Stimulated activated CD8-positive, alpha-beta memory T cell treated with anti-CD3 and anti-CD28 coated beads, Interleukin-4, amount 100 ng/mL, for 1 hour (primary cell): Measurements from ENCODE around the gene TBCD.

Experiments used
- DNase-seq, 2 donors: peaks; one replicate each; pipeline ENCODE4 v3.0.0-alpha.2; 2020; ENCODE audit warnings: low read depth in 2 of 2, low spot score in 1 of 2

TBCD gene

DNA sequence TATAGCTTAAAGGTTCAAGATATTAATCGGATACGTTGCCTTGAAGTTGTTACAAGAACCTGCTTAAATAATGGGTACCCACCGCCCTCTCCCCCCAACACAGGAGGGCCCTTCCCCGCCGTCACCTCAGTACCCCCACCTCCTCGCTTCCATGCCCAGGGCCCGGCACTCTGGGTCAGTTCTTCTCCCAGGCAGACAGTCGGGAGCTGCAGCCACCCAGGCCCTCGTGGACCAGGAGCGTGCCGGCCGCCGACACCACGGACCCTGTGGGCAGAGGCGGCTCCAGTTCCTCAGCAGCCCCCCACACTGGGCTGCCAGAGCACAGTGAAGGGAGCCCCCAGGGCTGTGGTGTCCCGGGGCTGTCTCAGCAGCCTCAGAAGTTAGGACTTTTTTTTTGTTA is 168.8 kb downstream of the TBCD start:
- DNase-seq, result no peak

- DNase-seq, result no peak
These were observed 169.6 kb downstream of the TBCD start for GRCh38 chr17:82921426-82921825.

DNA sequence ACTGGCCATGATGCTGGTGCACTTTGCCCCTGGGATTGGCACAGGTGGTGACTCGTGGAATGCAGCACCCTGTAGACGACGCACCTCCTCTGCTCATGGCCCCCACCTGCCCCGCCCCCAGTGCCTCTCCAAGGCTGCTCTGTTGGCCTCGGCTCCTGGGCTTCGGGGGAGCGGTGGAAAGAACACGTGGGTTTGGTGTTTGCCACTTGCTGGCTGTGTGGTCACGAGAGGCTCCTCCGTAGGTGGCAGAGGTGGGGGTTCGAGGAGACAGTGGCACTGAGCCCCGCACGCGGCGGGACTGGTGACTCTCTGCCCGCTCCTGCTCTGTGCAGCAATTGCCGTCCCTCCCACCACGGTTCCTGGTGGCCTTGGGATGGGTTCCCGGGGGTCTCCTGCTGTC is 170.8 kb downstream of the TBCD start:
- no peak for DNase-seq

DNA sequence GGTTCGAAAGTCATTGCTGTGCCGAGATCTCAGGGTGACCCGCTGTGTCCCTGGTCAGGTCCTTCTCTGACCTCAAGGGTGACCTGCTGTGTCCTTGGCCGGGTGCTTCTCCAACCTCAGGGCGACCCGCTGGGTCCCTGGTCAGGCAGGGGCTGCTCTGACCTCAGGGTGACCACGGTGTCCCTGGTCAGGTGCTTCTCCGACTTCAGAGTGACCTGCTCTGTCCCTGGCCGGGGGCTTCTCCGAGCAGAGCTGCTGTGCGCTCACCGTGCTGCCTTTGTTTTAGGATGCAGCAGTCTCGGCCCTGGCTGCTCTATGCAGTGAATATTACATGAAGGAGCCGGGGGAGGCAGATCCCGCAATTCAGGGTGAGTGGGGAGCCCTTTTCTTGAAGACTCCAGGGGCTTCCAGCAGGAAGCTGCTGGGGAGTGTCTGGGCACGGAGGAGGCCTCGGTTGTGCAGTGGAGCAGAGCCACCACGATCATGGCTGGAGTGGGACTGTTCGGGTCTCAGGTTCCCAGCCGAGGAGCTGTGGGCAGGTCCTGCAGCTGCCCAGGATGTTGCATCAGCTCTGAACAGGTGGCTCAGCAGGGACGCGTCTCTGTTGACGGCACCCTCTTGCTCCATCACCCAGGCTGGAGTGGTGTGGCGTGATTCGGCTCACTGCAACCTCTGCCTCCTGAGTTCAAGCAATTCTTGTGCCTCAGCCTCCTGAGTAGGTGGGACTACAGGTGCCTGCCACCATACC is 171.7 kb downstream of the TBCD start:
- DNase-seq, result no peak

GRCh38 chr17:82924214-82924613 is 172.3 kb downstream of the TBCD start:
- DNase-seq, result no peak

- no peak for DNase-seq
These were observed 172.9 kb downstream of the TBCD start for GRCh38 chr17:82924812-82925211.

DNA sequence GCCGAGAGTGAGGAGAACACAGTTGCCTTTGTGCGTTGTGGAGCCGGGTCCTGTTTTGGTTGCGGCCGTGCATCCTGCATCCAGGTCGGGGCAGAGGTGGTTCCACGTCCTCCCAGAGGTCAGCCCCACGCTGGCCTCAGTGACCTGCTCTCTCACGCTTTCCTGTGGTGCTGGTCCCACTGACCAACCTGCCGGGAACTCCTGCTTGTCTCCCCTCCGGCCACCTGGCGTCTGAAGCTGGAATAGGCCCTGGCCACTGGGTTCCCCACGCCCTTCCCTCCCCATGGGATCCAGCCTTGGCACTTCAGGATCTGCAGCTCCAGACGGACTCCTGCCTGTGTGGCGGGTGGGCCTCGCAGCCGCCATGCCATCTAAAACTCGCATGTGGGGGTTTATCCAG is 173.5 kb downstream of the TBCD start:
- DNase-seq, result no peak

DNA sequence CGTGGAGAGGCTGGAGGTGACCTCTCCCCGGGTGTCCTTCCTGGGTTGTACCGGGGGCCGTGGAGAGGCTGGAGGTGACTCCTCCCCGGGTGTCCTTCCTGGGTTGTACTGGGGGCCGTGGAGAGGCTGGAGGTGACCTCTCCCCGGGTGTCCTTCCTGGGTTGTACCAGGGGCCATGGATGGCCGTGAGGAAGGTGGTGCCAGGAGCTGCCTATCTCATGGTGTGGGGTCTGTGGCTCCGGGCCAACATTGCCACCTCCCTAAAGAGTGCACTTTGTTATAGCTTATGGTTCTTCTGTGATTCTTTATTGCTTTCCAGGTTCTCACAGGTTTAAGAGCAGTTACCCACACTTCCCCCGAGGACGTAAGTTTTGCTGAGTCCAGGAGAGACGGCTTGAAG is 174.2 kb downstream of the TBCD start:
- DNase-seq, result no peak

DNA sequence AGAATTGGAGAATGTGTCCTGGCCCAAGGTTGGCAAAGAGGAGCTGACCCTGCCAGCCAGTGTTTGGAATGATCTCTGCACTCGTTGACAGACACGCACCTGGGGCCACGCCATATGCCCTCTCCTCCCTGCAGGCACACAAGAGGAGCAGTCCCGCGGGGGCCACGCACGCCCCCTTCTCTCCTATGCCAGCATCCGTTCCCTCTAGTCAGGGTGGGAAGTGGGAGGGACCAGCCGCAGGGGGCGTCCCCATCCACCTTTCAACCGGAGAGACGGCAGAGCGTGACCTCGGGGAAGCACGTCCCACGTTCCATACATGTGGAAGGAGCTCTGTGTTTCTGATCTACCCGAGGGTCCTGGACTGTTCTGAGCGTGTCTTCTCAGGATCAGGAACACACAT is 174.9 kb downstream of the TBCD start:
- no peak for DNase-seq

DNA sequence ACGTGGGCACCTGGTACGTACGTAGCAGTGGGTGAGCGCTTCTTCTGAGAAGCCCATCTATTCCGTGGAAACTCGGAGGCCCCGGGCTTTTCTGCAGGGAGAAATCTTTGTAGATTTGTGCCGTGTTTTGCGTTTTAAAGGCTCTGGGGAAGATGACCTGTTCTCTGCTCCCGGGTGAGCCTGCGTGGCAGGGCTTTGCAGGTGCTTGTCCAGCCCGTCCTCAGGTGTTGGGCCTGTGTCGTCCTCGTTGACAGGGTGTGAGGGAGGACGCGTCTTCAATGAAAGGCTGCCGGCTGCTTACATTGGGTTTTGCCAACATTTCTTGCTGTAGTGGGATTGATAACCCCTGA is 175.4 kb downstream of the TBCD start:
- DNase-seq, result no peak

DNA sequence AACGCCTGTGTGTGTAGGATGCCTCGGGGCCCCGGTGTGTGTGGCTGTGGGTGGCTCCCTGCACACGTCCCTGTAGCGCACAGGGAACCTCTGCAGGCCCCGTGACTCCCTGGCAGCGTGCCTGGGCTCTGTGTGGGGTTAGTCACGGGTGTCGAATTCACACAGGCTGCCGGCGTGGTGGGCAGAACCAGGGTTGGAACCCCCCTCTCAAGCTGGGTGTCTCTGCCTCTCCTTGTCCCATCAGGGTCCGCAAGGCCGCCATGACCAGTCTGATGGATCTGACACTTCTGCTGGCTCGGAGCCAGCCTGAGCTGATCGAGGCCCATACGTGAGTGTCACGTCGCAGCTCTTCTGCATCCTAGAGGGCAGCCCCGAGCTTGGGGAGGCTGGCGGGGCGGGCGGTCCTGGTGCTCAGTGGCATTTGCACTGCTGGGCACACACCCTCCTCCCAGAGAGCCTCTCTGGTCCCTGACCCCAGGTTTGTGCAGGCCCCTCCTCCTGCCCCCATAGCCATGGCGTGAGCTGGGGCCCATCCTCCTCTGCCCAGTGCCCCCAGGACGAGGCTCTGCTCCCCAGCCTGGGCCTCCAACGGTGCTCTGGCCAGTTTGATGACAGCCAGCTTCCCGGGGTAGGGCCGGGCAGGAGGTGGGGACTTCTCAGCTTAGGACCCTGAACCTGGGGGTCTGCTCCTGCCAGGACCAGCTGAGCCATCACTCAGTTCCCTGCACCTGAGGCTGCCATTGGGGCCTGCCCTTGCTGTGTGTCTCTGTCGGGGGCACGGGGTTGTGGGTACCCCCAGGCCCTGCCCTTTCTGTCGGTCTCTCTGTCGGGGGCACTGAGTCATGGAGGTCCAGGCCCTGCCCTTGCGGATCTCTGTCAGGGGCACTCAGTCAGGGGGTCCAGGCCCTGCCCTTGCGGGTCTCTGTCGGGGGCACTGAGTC is 176.1 kb downstream of the TBCD start:
- no peak for DNase-seq

GRCh38 chr17:82929011-82929622 is 177.3 kb downstream of the TBCD start:
- no peak for DNase-seq

DNA sequence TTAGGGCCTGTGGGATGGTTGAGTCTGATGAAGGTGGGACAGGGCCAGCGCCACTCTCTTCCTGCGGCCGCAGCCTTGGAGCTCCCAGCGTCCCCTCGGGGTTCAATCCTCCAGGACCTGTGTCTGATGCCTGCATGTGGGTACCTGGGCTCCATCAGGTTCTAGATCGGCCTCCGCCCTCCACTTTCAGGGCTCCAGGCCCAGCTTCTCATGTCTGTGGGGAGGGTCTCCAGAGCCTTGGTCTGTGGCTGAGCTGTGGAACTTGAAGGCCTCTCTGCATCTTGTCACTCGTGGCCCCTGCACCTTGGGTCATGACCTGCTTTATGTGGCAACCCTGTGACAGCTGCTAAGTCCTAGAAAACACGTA is 177.8 kb downstream of the TBCD start:
- DNase-seq, result no peak

GRCh38 chr17:82930043-82930923 is 178.4 kb downstream of the TBCD start:
- DNase-seq, result no peak

DNA sequence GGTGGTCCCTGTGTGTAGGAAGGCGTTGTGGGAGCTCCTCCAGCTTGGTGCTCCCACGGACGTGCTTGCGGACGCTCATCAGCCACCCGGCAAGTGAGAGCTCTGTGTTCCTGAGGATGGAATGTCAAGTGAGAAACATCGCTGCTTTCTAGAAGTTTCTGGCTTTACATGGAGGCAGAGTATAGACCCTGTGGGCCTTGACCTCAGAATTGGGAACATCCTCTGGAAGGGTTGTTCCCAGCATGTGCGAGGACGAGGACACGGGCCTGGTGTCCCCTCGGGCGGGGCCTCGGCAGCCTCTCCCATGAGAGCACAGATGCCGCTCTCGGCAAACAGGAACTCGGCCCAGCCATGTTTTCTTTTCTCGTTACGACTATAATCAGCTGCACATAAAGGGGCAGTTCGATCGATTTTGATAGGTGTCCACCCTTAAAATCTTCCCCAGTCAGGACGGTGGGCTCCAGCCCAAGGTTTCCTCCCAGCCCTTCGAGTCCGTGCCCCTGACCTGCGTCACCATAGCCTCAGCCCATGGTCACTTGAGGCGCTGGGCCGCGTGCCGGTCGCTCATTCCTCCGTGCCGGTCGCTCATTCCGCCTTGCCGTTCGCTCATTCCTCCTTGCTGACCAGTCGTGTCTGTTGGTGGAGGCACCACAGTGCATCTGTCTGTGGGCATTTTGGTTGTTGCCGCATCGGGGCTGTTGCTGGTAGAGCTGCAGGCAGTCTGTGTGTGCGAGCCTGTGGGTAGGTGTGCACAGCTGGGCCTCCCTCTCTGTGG is 179.2 kb downstream of the TBCD start:
- DNase-seq, result no peak

GRCh38 chr17:82931699-82932517 is 180.0 kb downstream of the TBCD start:
- DNase-seq, result no peak

- DNase-seq, result no peak
These were observed 180.8 kb downstream of the TBCD start for GRCh38 chr17:82932518-82933310.

DNA sequence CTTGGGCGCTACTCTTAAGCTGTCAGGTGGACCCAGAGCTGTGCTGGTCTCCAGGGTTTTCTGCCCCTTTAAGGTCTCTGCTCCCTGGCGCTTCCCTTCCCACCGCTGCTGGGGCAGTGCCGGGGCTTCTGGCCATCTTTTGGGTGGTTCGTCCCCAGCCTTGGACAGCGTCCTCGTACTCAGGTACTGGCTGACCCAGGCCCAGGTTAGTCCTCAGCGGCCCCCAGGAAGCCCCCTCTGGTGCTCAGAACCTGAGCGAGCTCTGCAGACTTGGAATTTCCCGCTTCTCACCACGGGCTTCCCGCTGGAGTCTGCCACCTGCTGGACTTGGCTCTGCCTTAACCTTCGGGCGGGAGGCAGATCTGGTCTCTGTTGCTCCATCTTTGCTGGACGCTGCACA is 182.0 kb downstream of the TBCD start:
- no peak for DNase-seq
